Fibroblast of mammary gland (primary cell): ENCODE results near the gene ENTR1.

Source experiments
- DNase-seq: peaks from one replicate; pipeline ENCODE4 v3.0.0-alpha.2; 2010; ENCODE audit warnings: low read depth
- H3K4me3 ChIP-seq: 2 replicates; pipeline ENCODE4 v1.5.1; 2011; ENCODE audit warnings: low read depth, mild to moderate bottlenecking, low read length, moderate library complexity; ENCODE audit not compliant: control insufficient read depth
- TF ChIP-seq, protein P1 (sequence below): conservative IDR thresholded peaks from 2 replicates; pipeline ENCODE4 v1.5.1; 2011; ENCODE audit warnings: low read depth, low read length, inconsistent platforms; ENCODE audit not compliant: control insufficient read depth, insufficient read depth

Gene ENTR1

DNA sequence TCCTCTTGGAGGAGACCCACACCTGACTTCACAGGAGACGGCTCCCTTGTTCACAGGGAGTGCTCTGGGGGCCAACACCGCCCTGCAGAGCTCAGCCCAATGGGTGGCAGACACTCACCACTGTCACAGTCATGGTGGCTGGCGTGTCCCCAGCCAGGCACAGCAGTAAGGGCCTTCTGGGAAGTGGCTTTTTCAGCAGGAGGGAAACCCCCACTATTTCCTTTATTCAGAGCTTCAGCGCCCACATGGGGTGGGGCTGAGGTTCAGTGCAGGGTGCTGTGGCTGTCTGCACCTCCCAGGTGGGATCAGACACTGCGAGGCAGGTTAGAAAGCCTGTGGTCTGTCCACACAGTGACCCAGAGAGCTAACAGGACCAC, 6.9 kb downstream of the ENTR1 start:
- DNase-seq, result no peak
- TF ChIP-seq, protein P1, sequence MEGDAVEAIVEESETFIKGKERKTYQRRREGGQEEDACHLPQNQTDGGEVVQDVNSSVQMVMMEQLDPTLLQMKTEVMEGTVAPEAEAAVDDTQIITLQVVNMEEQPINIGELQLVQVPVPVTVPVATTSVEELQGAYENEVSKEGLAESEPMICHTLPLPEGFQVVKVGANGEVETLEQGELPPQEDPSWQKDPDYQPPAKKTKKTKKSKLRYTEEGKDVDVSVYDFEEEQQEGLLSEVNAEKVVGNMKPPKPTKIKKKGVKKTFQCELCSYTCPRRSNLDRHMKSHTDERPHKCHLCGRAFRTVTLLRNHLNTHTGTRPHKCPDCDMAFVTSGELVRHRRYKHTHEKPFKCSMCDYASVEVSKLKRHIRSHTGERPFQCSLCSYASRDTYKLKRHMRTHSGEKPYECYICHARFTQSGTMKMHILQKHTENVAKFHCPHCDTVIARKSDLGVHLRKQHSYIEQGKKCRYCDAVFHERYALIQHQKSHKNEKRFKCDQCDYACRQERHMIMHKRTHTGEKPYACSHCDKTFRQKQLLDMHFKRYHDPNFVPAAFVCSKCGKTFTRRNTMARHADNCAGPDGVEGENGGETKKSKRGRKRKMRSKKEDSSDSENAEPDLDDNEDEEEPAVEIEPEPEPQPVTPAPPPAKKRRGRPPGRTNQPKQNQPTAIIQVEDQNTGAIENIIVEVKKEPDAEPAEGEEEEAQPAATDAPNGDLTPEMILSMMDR, result no peak
- H3K4me3 ChIP-seq, result no peak overlapping the region

DNA sequence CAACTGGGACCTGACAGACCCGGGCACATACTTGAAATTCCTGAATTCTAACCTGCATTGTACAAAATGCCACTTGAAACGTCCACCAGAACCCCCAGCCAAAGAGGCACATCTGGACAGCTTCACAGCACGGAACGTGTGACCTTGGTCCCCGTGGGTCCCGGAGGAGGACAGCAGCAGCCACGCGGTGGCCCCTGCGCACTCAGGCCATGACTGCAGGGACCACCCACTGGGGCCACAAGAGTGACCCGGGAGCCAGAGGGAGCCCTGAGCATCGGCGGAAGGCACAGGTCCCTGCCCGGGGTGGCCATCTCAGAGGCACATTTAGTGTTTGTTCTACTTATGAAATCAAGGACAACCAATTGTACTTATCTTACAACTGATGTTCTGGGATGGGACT, 8.3 kb downstream of the ENTR1 start:
- H3K4me3 ChIP-seq, result no peak overlapping the region
- TF ChIP-seq, protein P1, result no peak
- DNase-seq, result no peak

DNA sequence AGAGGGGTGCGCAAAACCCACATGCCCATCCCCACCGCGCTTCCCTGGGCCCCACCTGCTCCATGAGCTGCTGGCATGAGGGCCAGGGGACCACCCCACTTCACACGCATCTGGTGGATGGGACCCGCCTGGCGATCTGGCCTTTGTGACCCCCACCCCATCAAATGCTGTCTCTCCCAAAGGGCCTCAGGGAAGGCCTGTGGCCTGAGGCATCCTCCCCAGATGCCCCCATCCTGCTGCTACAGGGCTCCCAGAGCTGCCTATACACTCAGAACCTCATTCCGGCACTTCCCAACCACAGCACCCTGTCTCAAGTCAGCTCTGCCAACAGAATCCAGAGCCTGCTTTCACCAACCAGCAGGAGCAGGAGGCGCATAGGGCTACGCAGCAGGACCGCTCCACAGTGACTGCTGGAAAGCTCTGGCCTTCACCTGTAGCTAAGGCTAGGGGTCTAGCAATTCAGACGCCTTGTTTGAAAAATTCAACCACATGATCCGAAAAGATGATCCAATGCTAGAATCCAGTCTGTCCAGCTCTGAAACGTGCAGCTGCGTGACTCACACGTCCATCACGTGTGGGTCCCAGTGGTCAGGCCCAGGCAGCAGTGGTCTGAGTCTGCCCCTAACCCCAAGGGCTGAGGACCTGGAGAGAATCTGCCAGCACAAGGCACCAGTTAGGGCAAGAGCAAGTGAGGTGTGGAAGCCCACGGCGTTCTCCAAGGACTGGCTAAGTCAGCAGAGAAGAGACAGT, 9.1 kb downstream of the ENTR1 start:
- TF ChIP-seq, protein P1, result no peak
- DNase-seq, result peak; percentile 50
- no peak overlapping the region for H3K4me3 ChIP-seq

DNA sequence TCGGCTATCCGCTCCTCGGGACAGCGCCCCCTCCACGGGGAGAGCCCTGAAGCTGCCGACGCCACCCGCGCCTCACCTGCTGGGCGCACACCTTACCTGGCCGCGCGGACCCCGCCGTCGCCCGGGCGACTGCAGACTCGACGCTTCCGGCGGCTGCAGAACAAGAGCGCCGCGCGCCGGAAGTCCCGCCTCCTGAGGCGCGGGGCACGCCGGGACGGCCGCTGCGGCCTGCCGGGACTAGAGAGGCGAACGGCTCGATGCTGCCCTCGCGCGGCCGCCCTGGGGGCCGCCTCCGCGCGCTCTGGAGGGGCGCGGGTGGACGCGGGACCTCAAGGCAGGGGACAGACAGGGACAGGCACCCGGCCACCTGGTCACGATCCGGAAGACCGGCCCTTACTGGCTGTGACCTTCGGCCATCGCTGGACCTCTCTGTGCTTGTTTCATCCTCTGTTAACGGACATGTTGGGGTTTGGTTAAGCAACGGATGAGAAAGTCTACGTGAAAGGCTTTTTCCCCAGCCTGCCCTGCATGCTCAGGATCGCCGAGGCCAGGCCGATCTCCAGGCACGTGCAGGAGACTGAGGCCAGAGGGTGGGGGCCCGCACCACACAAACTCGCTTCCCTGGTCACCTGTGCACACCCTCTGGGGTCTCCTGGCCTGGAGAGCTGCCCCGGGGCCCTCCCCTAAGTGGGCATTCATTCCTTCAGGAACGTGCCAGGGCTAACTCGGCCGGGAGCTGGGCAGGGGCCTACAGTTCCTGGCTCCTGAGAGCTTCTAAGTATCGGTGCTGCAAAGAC, 10.2 kb downstream of the ENTR1 start, which contains the start of gene SNAPC4:
SNAPC4 (minus strand) TSS at position 133 of the 797 bp plus-strand sequence. CDS start 1,742 bp downstream, outside the sequence.
- DNase-seq, result peak; percentile 74
- TF ChIP-seq, protein P1, result no peak

DNA sequence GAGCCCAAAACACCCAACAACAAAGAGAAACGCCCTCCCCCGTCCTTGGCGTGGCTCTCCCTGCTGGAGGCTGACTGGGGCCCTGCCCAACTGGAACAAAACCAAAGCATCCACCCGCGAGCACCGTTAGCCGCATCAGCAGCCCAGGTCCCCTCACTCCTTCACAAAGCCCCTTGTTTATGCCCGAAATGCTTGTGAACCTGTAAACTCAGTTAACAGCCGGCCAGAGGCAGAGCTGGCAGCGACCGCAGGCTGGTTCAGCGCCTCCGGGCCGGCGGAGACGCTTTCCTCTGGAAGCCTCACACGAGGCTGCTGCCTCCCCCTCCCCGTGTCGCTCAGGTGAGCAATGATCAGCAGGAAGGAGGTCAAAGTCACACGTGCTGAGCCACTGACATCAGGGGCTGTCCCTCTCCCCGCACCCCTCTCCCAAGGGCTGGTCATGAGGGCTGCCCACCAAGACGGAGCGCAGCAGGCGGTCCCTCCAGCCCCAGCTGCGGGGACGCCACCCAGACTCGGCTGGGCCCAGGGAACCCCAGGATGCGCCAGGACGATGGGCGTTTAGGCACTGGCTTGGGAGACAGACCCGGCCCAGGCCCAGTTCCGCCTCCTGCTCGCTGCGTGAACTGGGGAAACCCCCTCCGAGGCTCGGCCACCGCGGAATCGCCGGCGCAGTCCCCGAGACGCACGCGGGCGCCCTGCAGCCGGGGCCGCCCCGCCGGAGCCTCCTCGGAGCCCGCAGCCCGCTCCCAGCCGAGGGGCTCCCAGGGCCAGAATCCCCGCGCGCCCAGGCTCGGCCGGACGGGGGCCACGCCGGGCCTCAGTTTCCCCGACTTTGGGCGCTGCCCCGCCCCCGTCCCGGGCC, 11.0 kb downstream of the ENTR1 start:
- peak; percentile 23 for DNase-seq
- peak overlapping the region; percentile 79 for H3K4me3 ChIP-seq
- TF ChIP-seq, protein P1, result no peak

More for the DNA sequence above, 10.2 kb downstream of the ENTR1 start, which contains the start of gene SNAPC4:
- peak within 1 kb of the TSS; percentile 79 for H3K4me3 ChIP-seq

DNA sequence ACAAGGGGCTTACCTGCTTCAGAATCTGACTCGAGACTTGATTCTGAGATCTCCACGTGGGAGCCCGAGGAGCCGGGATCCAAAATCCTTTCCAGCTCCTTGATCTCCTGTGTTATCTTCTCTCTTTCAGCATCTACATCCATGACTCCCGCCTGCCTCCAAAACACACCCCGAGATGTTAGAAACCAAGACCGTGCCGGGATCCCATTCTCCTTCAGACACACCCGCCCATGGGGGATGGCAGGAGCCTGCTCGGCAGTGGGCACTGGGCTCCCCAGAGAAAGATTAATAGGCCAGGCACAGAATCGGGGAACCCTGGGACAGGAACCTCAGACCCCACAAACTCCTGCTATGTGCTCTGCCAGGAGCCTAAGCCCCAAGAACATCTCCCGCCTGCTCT, 12.1 kb downstream of the ENTR1 start:
- no peak for DNase-seq
- H3K4me3 ChIP-seq, result no peak overlapping the region
- TF ChIP-seq, protein P1, result no peak
